Karpas-422 (cell line): Measurements from ENCODE around the gene SLC35E1. TPM values are rescaled to one million over a fixed set of nuclear protein-coding genes. Genes with fewer than 3 reads are reported as not detected.
A peak's percentile ranks its signal among the peaks of the same experiment; 100 is the strongest.

Experiments
- DNase-seq: peaks from one replicate; pipeline ENCODE4 v3.0.0-alpha.2; 2015
- H2AFZ ChIP-seq: fragments of 200-600 bp; sonication (generic); 2 replicates; pipeline ENCODE4 v1.6.1; 2014; ENCODE audit warnings: antibody characterized with exemption, low read length, mixed read lengths
- H3K27ac ChIP-seq: fragments of 200-600 bp; sonication (generic); 2 replicates; pipeline ENCODE4 v1.5.1; 2014; ENCODE audit warnings: mild to moderate bottlenecking, low read length, moderate library complexity
- H3K27me3 ChIP-seq: fragments of 200-600 bp; sonication (generic); 2 replicates; pipeline ENCODE4 v1.6.1; 2014; ENCODE audit warnings: low read length, mixed read lengths
- H3K36me3 ChIP-seq: fragments of 200-600 bp; sonication (generic); 2 replicates; pipeline ENCODE4 v1.6.1; 2014; ENCODE audit warnings: low read length, mixed read lengths; ENCODE audit not compliant: insufficient read depth
- H3K4me1 ChIP-seq: fragments of 200-600 bp; sonication (generic); 2 replicates; pipeline ENCODE4 v1.6.1; 2014; ENCODE audit warnings: mild to moderate bottlenecking, low read length, mixed read lengths
- H3K4me2 ChIP-seq: fragments of 200-600 bp; sonication (generic); 2 replicates; pipeline ENCODE4 v1.6.1; 2014; ENCODE audit warnings: low read length, low read depth, mild to moderate bottlenecking; ENCODE audit not compliant: poor library complexity, severe bottlenecking
- H3K4me3 ChIP-seq: fragments of 200-600 bp; sonication (generic); 2 replicates; pipeline ENCODE4 v1.5.1; 2014; ENCODE audit warnings: mild to moderate bottlenecking, antibody characterized with exemption, low read length, mixed read lengths
- H3K79me2 ChIP-seq: fragments of 200-600 bp; sonication (generic); 2 replicates; pipeline ENCODE4 v1.6.1; 2014; ENCODE audit warnings: mild to moderate bottlenecking, low read length, mixed read lengths
- H3K9ac ChIP-seq: fragments of 200-600 bp; sonication (generic); 2 replicates; pipeline ENCODE4 v1.6.0; 2014; ENCODE audit warnings: low read length
- H3K9me2 ChIP-seq: fragments of 200-600 bp; sonication (generic), shearing (Covaris generic); replicated peaks from 2 replicates; pipeline ENCODE4 v1.6.0; 2014; ENCODE audit warnings: mild to moderate bottlenecking, low read length, moderate library complexity; ENCODE audit not compliant: insufficient read depth
- H3K9me3 ChIP-seq: fragments of 300-700, 200-600 bp; sonication (generic); 2 replicates; pipeline ENCODE4 v1.6.1; 2014; ENCODE audit warnings: low read length, mixed read lengths
- H4K20me1 ChIP-seq: fragments of 200-600 bp; sonication (generic); 2 replicates; pipeline ENCODE4 v1.6.1; 2014; ENCODE audit warnings: mild to moderate bottlenecking, antibody characterized with exemption, low read length, low read depth; ENCODE audit not compliant: insufficient read depth
- total RNA-seq: library from RNA; depleted of rRNA; stranded (reverse); fragments of >200 nt; shearing (Covaris generic); gene quantifications from 2 replicates; pipeline ENCODE4 v1.2.3, GENCODE V29; 2014; ENCODE audit warnings: low replicate concordance

The SLC35E1 gene
- total RNA-seq, 1 experiment from 2014 or later = 33.5 TPM

- H3K9me2 ChIP-seq = no peaks in the 10 kb centered on the region
- H3K9ac ChIP-seq = no peak overlapping the region
- peak overlapping the region; percentile 97 for H3K27ac ChIP-seq
- peaks cover 100% of the 10 kb centered on the region for H3K79me2 ChIP-seq
- H4K20me1 ChIP-seq = peaks cover 47% of the 10 kb centered on the region
- no peak overlapping the region for H2AFZ ChIP-seq
- no peak overlapping the region for H3K4me2 ChIP-seq
- no peaks in the 10 kb centered on the region for H3K9me3 ChIP-seq
- H3K27me3 ChIP-seq = no peaks in the 10 kb centered on the region
- no peaks in the 10 kb centered on the region for H3K36me3 ChIP-seq
- H3K4me3 ChIP-seq = no peak overlapping the region
- no peak for DNase-seq
- peaks cover 99% of the 10 kb centered on the region for H3K4me1 ChIP-seq
Observed at GRCh38 chr19:16613841-16614240, 41.6 kb upstream of the SLC35E1 start.

GRCh38 chr19:16612636-16613035 lies 40.4 kb upstream of the SLC35E1 start:
- H3K9ac ChIP-seq = no peak overlapping the region
- H3K4me3 ChIP-seq = no peak overlapping the region
- H3K9me2 ChIP-seq = no peaks in the 10 kb centered on the region
- H3K36me3 ChIP-seq = no peaks in the 10 kb centered on the region
- peaks cover 100% of the 10 kb centered on the region for H3K79me2 ChIP-seq
- no peak overlapping the region for H2AFZ ChIP-seq
- H3K4me2 ChIP-seq = no peak overlapping the region
- peak overlapping the region; percentile 97 for H3K27ac ChIP-seq
- H3K9me3 ChIP-seq = no peaks in the 10 kb centered on the region
- peaks cover 99% of the 10 kb centered on the region for H3K4me1 ChIP-seq
- no peak for DNase-seq
- H4K20me1 ChIP-seq = peaks cover 58% of the 10 kb centered on the region
- H3K27me3 ChIP-seq = no peaks in the 10 kb centered on the region

GRCh38 chr19:16611121-16611520 lies 38.9 kb upstream of the SLC35E1 start:
- H3K9ac ChIP-seq = no peak overlapping the region
- no peaks in the 10 kb centered on the region for H3K27me3 ChIP-seq
- H2AFZ ChIP-seq = no peak overlapping the region
- no peak overlapping the region for H3K4me3 ChIP-seq
- H3K4me2 ChIP-seq = no peak overlapping the region
- H3K9me3 ChIP-seq = no peaks in the 10 kb centered on the region
- H4K20me1 ChIP-seq = peaks cover 65% of the 10 kb centered on the region
- H3K4me1 ChIP-seq = peaks cover 99% of the 10 kb centered on the region
- H3K27ac ChIP-seq = peak overlapping the region; percentile 33
- H3K9me2 ChIP-seq = no peaks in the 10 kb centered on the region
- DNase-seq = no peak
- no peaks in the 10 kb centered on the region for H3K36me3 ChIP-seq
- peaks cover 99% of the 10 kb centered on the region for H3K79me2 ChIP-seq

- Histone ChIP-seq H3K9me2 (no peaks in the 10 kb centered on the region), H3K4me3 (no peak overlapping the region), H3K4me2 (peak overlapping the region; percentile 53), H3K36me3 (no peaks in the 10 kb centered on the region), H3K79me2 (peaks cover 99% of the 10 kb centered on the region), H3K4me1 (peaks cover 99% of the 10 kb centered on the region), H4K20me1 (peaks cover 76% of the 10 kb centered on the region), H3K27me3 (no peaks in the 10 kb centered on the region), H3K27ac (peak overlapping the region; percentile 66), H3K9ac (no peak overlapping the region), H3K9me3 (no peaks in the 10 kb centered on the region), H2AFZ (no peak overlapping the region)
- DNase-seq = no peak
Observed at GRCh38 chr19:16609511-16610200, 37.4 kb upstream of the SLC35E1 start.

- DNase-seq = peak; percentile 40
- Histone ChIP-seq H3K4me2 (peak overlapping the region; percentile 16), H2AFZ (no peak overlapping the region), H3K4me3 (no peak overlapping the region), H3K9me3 (no peaks in the 10 kb centered on the region), H4K20me1 (peaks cover 76% of the 10 kb centered on the region), H3K36me3 (no peaks in the 10 kb centered on the region), H3K4me1 (peaks cover 95% of the 10 kb centered on the region), H3K79me2 (peaks cover 99% of the 10 kb centered on the region), H3K9ac (peak overlapping the region; percentile 20; the same call in 1 of the 2 replicates), H3K9me2 (no peaks in the 10 kb centered on the region), H3K27me3 (no peaks in the 10 kb centered on the region), H3K27ac (peak overlapping the region; percentile 66)
Observed at GRCh38 chr19:16608290-16608739, 36.1 kb upstream of the SLC35E1 start.

- Histone ChIP-seq H3K4me2 (peak overlapping the region; percentile 16), H3K4me1 (peaks cover 90% of the 10 kb centered on the region), H3K4me3 (no peak overlapping the region), H3K27ac (peak overlapping the region; percentile 66), H3K79me2 (peaks cover 99% of the 10 kb centered on the region), H3K9me2 (no peaks in the 10 kb centered on the region), H3K36me3 (no peaks in the 10 kb centered on the region), H3K27me3 (no peaks in the 10 kb centered on the region), H3K9ac (no peak overlapping the region), H3K9me3 (no peaks in the 10 kb centered on the region), H4K20me1 (peaks cover 77% of the 10 kb centered on the region), H2AFZ (no peak overlapping the region)
- no peak for DNase-seq
Observed at GRCh38 chr19:16607819-16608218, 35.6 kb upstream of the SLC35E1 start.

- no peak for DNase-seq
- Histone ChIP-seq H2AFZ (no peak overlapping the region), H3K79me2 (peaks cover 99% of the 10 kb centered on the region), H3K36me3 (no peaks in the 10 kb centered on the region), H3K4me2 (peak overlapping the region; percentile 41), H4K20me1 (peaks cover 76% of the 10 kb centered on the region), H3K27ac (peak overlapping the region; percentile 66), H3K4me1 (peaks cover 77% of the 10 kb centered on the region), H3K27me3 (no peaks in the 10 kb centered on the region), H3K9me3 (no peaks in the 10 kb centered on the region), H3K9me2 (no peaks in the 10 kb centered on the region), H3K9ac (peak overlapping the region; percentile 48), H3K4me3 (peak overlapping the region; percentile 2; the same call in 1 of the 2 replicates)
Observed at GRCh38 chr19:16605553-16605994, 33.4 kb upstream of the SLC35E1 start.

GRCh38 chr19:16605115-16605514 lies 32.9 kb upstream of the SLC35E1 start:
- Histone ChIP-seq H3K9me2 (no peaks in the 10 kb centered on the region), H3K4me1 (peaks cover 77% of the 10 kb centered on the region), H3K4me2 (peak overlapping the region; percentile 41)

More at GRCh38 chr19:16605115-16605514, 32.9 kb upstream of the SLC35E1 start:
- Histone ChIP-seq H3K27ac (peak overlapping the region; percentile 66), H3K9ac (peak overlapping the region; percentile 48), H3K27me3 (no peaks in the 10 kb centered on the region), H3K4me3 (peak overlapping the region; percentile 2; the same call in 1 of the 2 replicates), H2AFZ (no peak overlapping the region), H3K36me3 (no peaks in the 10 kb centered on the region), H4K20me1 (peaks cover 75% of the 10 kb centered on the region), H3K79me2 (peaks cover 99% of the 10 kb centered on the region), H3K9me3 (no peaks in the 10 kb centered on the region)
- no peak for DNase-seq
